IMR-90 (cell line): ENCODE measurements around the gene COCH. TPM values are rescaled to one million over a fixed set of nuclear protein-coding genes. Genes with fewer than 3 reads are reported as not detected.

Experiments
- ATAC-seq: fragments of 200-7000 bp; cut with Tn5 transposase; 2 replicates; pipeline ENCODE4 v1.9.1; 2020; ENCODE audit warnings: low read depth, mild to moderate bottlenecking, moderate library complexity
- BruUV-seq: library from RNA; stranded (reverse); fragments of 400-500 nt; replicated peaks from 2 replicates; lab custom pipeline; 2021; lab: Mats Ljungman, UMichigan
- CTCF ChIA-PET: fragments of 300-600 bp; formaldehyde crosslinking; extraction: SDS; loops from one replicate; lab custom pipeline; 2021; ENCODE audit warnings: antibody characterized with exemption; lab: Yijun Ruan, JAX
- POLR2A ChIA-PET: fragments of 300-600 bp; sonication (Branson Sonifier 250); formaldehyde crosslinking; loops from one replicate; lab custom pipeline; 2022; ENCODE audit warnings: antibody characterized with exemption; ENCODE audit not compliant: unreplicated experiment; lab: Charles Lee
- DNase-seq: peaks from one replicate; pipeline ENCODE4 v3.0.0; 2013
- H2AFZ ChIP-seq: replicated peaks from 2 replicates; pipeline ENCODE3; 2013; ENCODE audit warnings: low read length, mild to moderate bottlenecking; ENCODE audit not compliant: poor library complexity
- H2AK5ac ChIP-seq: 2 replicates; pipeline ENCODE4 v1.6.1; 2013; ENCODE audit warnings: low read depth, low read length, inconsistent platforms
- H2AK9ac ChIP-seq: replicated peaks from 2 replicates; pipeline ENCODE3; 2013; ENCODE audit warnings: mild to moderate bottlenecking, low read depth, low read length, moderate library complexity; ENCODE audit not compliant: poor library complexity
- H2BK120ac ChIP-seq: 2 replicates; pipeline ENCODE4 v1.6.1; 2013; ENCODE audit warnings: low read depth, low read length, inconsistent platforms
- H2BK15ac ChIP-seq: 3 replicates; pipeline ENCODE4 v1.6.1; 2013; ENCODE audit warnings: low read depth, low read length, inconsistent platforms
- H2BK20ac ChIP-seq: 2 replicates; pipeline ENCODE4 v1.6.1; 2013; ENCODE audit warnings: low read depth, mild to moderate bottlenecking, inconsistent platforms, low read length, moderate library complexity
- H2BK5ac ChIP-seq: 2 replicates; pipeline ENCODE4 v1.6.1; 2013; ENCODE audit warnings: mild to moderate bottlenecking, low read depth, low read length, inconsistent platforms; ENCODE audit not compliant: poor library complexity, severe bottlenecking
- H3K14ac ChIP-seq: replicated peaks from 2 replicates; pipeline ENCODE4 v1.6.1; 2013; ENCODE audit warnings: low read depth, low read length, inconsistent platforms
- H3K18ac ChIP-seq: 2 replicates; pipeline ENCODE4 v1.6.1; 2013; ENCODE audit warnings: low read depth, low read length, control low read depth
- H3K23ac ChIP-seq: 2 replicates; pipeline ENCODE4 v1.6.1; 2013; ENCODE audit warnings: low read depth, low read length, inconsistent platforms
- H3K27ac ChIP-seq: 2 replicates; pipeline ENCODE4 v1.5.1; 2013; ENCODE audit warnings: mild to moderate bottlenecking, control low read depth, low read length; ENCODE audit not compliant: insufficient read depth
- H3K27me3 ChIP-seq: 2 replicates; pipeline ENCODE4 v1.6.1; 2013; ENCODE audit warnings: low read length; ENCODE audit not compliant: control insufficient read depth, insufficient read depth
- H3K36me3 ChIP-seq: 2 replicates; pipeline ENCODE4 v1.6.1; 2013; ENCODE audit warnings: low read length, mixed read lengths; ENCODE audit not compliant: control insufficient read depth, insufficient read depth
- H3K4ac ChIP-seq: 2 replicates; pipeline ENCODE4 v1.6.1; 2013; ENCODE audit warnings: low read depth, low read length, inconsistent platforms
- H3K4me1 ChIP-seq: 2 replicates; pipeline ENCODE4 v1.6.1; 2013; ENCODE audit warnings: low read length, mixed read lengths; ENCODE audit not compliant: control insufficient read depth, insufficient read depth
- H3K4me2 ChIP-seq: 2 replicates; pipeline ENCODE4 v1.6.1; 2013; ENCODE audit warnings: low read depth, mild to moderate bottlenecking, control low read depth, low read length, moderate library complexity
- H3K4me3 ChIP-seq: 2 replicates; pipeline ENCODE4 v1.5.1; 2013; ENCODE audit warnings: low read depth, mild to moderate bottlenecking, control low read depth, low read length, moderate library complexity; ENCODE audit not compliant: insufficient read depth
- H3K56ac ChIP-seq: 2 replicates; pipeline ENCODE4 v1.6.1; 2013; ENCODE audit warnings: low read length, inconsistent platforms; ENCODE audit not compliant: insufficient read depth; ENCODE audit errors: extremely low read depth
- H3K79me1 ChIP-seq, 2 experiments: 2 replicates each; pipeline ENCODE4 v1.6.1; 2013; ENCODE audit warnings: low read length in 2 of 2, inconsistent platforms in 1 of 2, low read depth in 1 of 2
- H3K9ac ChIP-seq: 2 replicates; pipeline ENCODE4 v1.6.1; 2013; ENCODE audit warnings: low read depth, low read length, control low read depth
- H3K9me1 ChIP-seq: 2 replicates; pipeline ENCODE4 v1.6.1; 2013; ENCODE audit warnings: low read length, inconsistent platforms; ENCODE audit not compliant: insufficient read depth
- H3K9me3 ChIP-seq: 2 replicates; pipeline ENCODE4 v1.6.1; 2013; ENCODE audit warnings: low read length; ENCODE audit not compliant: control insufficient read depth, insufficient read depth
- H4K20me1 ChIP-seq: 2 replicates; pipeline ENCODE4 v1.6.1; 2013; ENCODE audit warnings: low read length, inconsistent platforms; ENCODE audit not compliant: insufficient read depth
- H4K5ac ChIP-seq: 2 replicates; pipeline ENCODE4 v1.6.1; 2013; ENCODE audit warnings: mild to moderate bottlenecking, low read depth, low read length, control low read depth
- H4K8ac ChIP-seq, 2 experiments: 2 replicates each; pipeline ENCODE4 v1.6.1; 2013; ENCODE audit warnings: low read depth in 2 of 2, low read length in 2 of 2, control low read depth in 1 of 2, inconsistent platforms in 1 of 2
- H4K91ac ChIP-seq: 2 replicates; pipeline ENCODE4 v1.6.1; 2013; ENCODE audit warnings: low read depth, low read length, inconsistent platforms; ENCODE audit not compliant: insufficient read depth
- CEBPB ChIP-seq: IDR thresholded peaks from 2 replicates; pipeline ENCODE4 v1.6.1; 2012; ENCODE audit warnings: low read depth, low read length, improper control_type of control experiment
- RAD21 ChIP-seq: IDR thresholded peaks from 2 replicates; pipeline ENCODE4 v1.6.1; 2012; ENCODE audit warnings: low read length, improper control_type of control experiment
- RCOR1 ChIP-seq: IDR thresholded peaks from 2 replicates; pipeline ENCODE4 v1.6.1; 2012; ENCODE audit warnings: mild to moderate bottlenecking, low read length, improper control_type of control experiment; ENCODE audit not compliant: insufficient replicate concordance
- USF2 ChIP-seq: fragments of 150-350 bp; IDR thresholded peaks from 2 replicates; pipeline ENCODE4 v1.6.1; 2017; ENCODE audit warnings: mild to moderate bottlenecking, antibody characterized with exemption, low read length, low read depth
- dilution Hi-C: fragments of 300-500 bp; cut with HindIII; formaldehyde crosslinking; loops from one replicate; pipeline ENCODE4 v1.14.3; 2018; ENCODE audit warnings: low sequenced_read_pairs; ENCODE audit not compliant: unreplicated experiment
- in situ Hi-C: fragments of 300-500 bp; cut with MboI; formaldehyde crosslinking; loops from 3 replicates; pipeline ENCODE4 v1.14.3; 2019; ENCODE audit warnings: low sequenced_read_pairs, inconsistent platforms, mixed read lengths
- intact Hi-C: fragments of 100-400 bp; cut with micrococcal nuclease; formaldehyde crosslinking; loops from 2 replicates; pipeline ENCODE4 v1.10.0; 2022
- polyA plus RNA-seq, 3 experiments: library from polyadenylated mRNA; depleted of rRNA; stranded (reverse); fragments of >200 nt; gene quantifications; 2 replicates each; pipeline ENCODE4 v1.2.3, GENCODE V29; 2012; ENCODE audit warnings: low replicate concordance in 1 of 3
- total RNA-seq: library from RNA; depleted of rRNA; stranded (reverse); fragments of >200 nt; gene quantifications from 2 replicates; pipeline ENCODE4 v1.2.3, GENCODE V29; 2012
- TF ChIP-seq, protein P1 (sequence below): fragments of 150-350 bp; IDR thresholded peaks from 2 replicates; pipeline ENCODE4 v1.6.1; 2016; ENCODE audit warnings: low read depth, mild to moderate bottlenecking, low read length, moderate library complexity, borderline replicate concordance
- TF ChIP-seq, protein P2 (sequence below): conservative IDR thresholded peaks from 2 replicates; pipeline ENCODE4 v1.5.1; 2012; ENCODE audit warnings: mild to moderate bottlenecking, low read depth, low read length, improper control_type of control experiment

The COCH gene
- total and polyA plus RNA-seq, 2 of the 4 experiments (the other 2 are of a cell fraction) = 0.17 to 0.18 TPM

DNA sequence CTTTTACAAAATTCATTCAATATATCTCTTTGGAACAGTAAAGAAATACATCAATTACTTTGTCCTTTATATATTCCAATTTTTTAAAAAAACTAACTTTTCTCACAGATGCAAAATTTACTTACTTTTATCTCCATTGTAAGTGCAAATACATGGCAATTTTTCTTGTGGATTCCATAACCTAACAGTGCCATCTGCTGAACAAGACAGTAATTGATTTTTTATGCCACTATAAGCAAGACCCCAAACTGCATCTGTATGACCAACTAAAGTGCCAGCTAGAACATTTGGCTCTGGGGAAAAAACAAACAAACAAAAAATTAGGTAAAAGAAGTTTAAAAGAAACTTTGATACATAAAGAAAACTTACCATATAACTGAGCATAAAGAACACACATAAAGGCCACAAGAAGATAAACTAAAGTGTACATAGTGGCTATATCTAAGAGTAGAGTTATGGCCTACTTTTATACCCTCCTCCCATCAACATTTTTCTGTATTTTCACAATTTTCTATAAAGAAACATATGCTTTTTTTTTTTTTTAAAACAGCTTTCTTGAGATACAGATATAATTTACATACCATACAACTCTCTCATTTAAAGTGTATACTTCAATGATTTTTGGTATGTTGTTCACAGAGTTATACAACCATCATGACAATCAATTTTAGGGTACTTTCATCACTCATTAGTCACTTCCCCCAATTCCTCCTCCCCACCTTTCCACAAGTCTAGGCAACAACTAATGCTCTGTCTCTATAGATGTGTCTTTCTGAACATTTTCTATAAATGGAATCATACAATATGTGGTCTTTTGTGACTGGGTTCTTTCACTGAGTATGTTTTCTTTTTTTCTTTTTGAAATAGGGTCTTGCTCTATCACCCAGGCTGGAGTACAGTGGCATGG lies 32.6 kb downstream of the COCH start:
- Histone ChIP-seq H2AK5ac (no peak overlapping the region), H4K5ac (no peak overlapping the region), H3K18ac (no peak overlapping the region), H4K8ac (no peak overlapping the region), H4K20me1 (no peaks in the 10 kb centered on the region; the same call in 1 of the 2 replicates), H3K14ac (no peak overlapping the region), H3K9me3 (no peaks in the 10 kb centered on the region), H3K4me1 (no peaks in the 10 kb centered on the region), H3K4me2 (no peak overlapping the region), H2AFZ (no peak overlapping the region), H3K36me3 (peaks cover 26% of the 10 kb centered on the region), H2BK120ac (no peak overlapping the region), H3K9me1 (no peaks in the 10 kb centered on the region; the same call in 1 of the 2 replicates), H2BK20ac (no peak overlapping the region), H3K27me3 (no peaks in the 10 kb centered on the region), H3K23ac (no peak overlapping the region), H2AK9ac (no peak overlapping the region), H3K9ac (no peak overlapping the region), H3K79me1 (peaks cover 14 to 26% of the 10 kb centered on the region in 2 experiments; a peak in 3 of 4 replicates), H4K91ac (no peak overlapping the region), H3K4me3 (no peak overlapping the region), H2BK5ac (no peak overlapping the region), H3K27ac (no peak overlapping the region), H3K4ac (no peak overlapping the region), H2BK15ac (no peak overlapping the region), H3K56ac (no peak overlapping the region)
- ChIA-PET POLR2A (no interaction called here), CTCF (interaction anchor here (1.3 kb wide), 1 partner anchor 18 kb away, joined by 3 read pairs; no protein-coding TSS in a partner anchor)
- dilution Hi-C loops = no loop called here
- peak; percentile 15 for DNase-seq
- peak; percentile 67 for ATAC-seq
- no TSS peak for BruUV-seq
- TF ChIP-seq RCOR1 (no peak), RAD21 (peak; percentile 35; the same call in 1 of the 2 replicates), CEBPB (no peak), USF2 (no peak)
- TF ChIP-seq, protein P1, sequence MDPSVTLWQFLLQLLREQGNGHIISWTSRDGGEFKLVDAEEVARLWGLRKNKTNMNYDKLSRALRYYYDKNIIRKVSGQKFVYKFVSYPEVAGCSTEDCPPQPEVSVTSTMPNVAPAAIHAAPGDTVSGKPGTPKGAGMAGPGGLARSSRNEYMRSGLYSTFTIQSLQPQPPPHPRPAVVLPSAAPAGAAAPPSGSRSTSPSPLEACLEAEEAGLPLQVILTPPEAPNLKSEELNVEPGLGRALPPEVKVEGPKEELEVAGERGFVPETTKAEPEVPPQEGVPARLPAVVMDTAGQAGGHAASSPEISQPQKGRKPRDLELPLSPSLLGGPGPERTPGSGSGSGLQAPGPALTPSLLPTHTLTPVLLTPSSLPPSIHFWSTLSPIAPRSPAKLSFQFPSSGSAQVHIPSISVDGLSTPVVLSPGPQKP = no peak
- TF ChIP-seq, protein P2, sequence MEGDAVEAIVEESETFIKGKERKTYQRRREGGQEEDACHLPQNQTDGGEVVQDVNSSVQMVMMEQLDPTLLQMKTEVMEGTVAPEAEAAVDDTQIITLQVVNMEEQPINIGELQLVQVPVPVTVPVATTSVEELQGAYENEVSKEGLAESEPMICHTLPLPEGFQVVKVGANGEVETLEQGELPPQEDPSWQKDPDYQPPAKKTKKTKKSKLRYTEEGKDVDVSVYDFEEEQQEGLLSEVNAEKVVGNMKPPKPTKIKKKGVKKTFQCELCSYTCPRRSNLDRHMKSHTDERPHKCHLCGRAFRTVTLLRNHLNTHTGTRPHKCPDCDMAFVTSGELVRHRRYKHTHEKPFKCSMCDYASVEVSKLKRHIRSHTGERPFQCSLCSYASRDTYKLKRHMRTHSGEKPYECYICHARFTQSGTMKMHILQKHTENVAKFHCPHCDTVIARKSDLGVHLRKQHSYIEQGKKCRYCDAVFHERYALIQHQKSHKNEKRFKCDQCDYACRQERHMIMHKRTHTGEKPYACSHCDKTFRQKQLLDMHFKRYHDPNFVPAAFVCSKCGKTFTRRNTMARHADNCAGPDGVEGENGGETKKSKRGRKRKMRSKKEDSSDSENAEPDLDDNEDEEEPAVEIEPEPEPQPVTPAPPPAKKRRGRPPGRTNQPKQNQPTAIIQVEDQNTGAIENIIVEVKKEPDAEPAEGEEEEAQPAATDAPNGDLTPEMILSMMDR = peak; percentile 39
- intact Hi-C loops = loop anchor here (2.0 kb wide), 1 partner anchor 250 kb away; no protein-coding TSS in a partner anchor
- in situ Hi-C loops = loop anchor here (10.0 kb wide), 1 partner anchor 252 kb away; no protein-coding TSS in a partner anchor
